D721Med (cell line): ENCODE measurements around the gene LMO7.

Experiments
- DNase-seq: peaks from one replicate; pipeline ENCODE4 v3.0.0; 2011; ENCODE audit warnings: low spot score; ENCODE audit not compliant: insufficient read length
- FAIRE-seq: peaks from 2 replicates; lab custom pipeline; 2011; peaks lifted over from hg19 to GRCh38; lab: Jason Lieb, UNC
- CTCF ChIP-seq: IDR thresholded peaks from 2 replicates; pipeline ENCODE4 v1.5.1; 2012; ENCODE audit warnings: mild to moderate bottlenecking, control low read depth; ENCODE audit not compliant: insufficient read depth; ENCODE audit errors: missing control alignments

Gene LMO7

GRCh38 chr13:75657111-75657510, 21.0 kb downstream of the LMO7 start:
- no peak for TF ChIP-seq CTCF
- FAIRE-seq (no peak), DNase-seq (no peak)

GRCh38 chr13:75660694-75661093, 24.6 kb downstream of the LMO7 start:
- DNase-seq (no peak), FAIRE-seq (no peak)
- TF ChIP-seq CTCF = no peak

- no peak for DNase-seq
- no peak for TF ChIP-seq CTCF
- no peak for FAIRE-seq
Measured at GRCh38 chr13:75661443-75661842, 25.3 kb downstream of the LMO7 start.

- no peak for DNase-seq
- TF ChIP-seq CTCF = no peak
- no peak for FAIRE-seq
Measured at GRCh38 chr13:75666646-75667351, 30.7 kb downstream of the LMO7 start.

- no peak for TF ChIP-seq CTCF
- FAIRE-seq (no peak), DNase-seq (no peak)
Measured at GRCh38 chr13:75669706-75670105, 33.6 kb downstream of the LMO7 start.

- no peak for DNase-seq
- TF ChIP-seq CTCF = no peak
- FAIRE-seq = no peak
Measured at GRCh38 chr13:75670496-75670895, 34.4 kb downstream of the LMO7 start.

GRCh38 chr13:75675421-75675820, 39.3 kb downstream of the LMO7 start:
- DNase-seq (no peak), FAIRE-seq (no peak)
- no peak for TF ChIP-seq CTCF
